ENCODE measurements around the gene DESI2. TPM values are rescaled to one million over a fixed set of nuclear protein-coding genes. Genes with fewer than 3 reads are reported as not detected.

The DESI2 gene
- polyA plus RNA-seq, 4 donors: 42.7 to 51.8 (median 47.5) TPM

GRCh38 chr1:244749230-244750016 lies 96.5 kb downstream of the DESI2 start:
- no peak for DNase-seq (ENCODE audit: low read depth in 4 of 4, low spot score in 2 of 4)

- no peak for DNase-seq (ENCODE audit: low read depth in 4 of 4, low spot score in 2 of 4)
Observed at GRCh38 chr1:244751271-244751895, 98.5 kb downstream of the DESI2 start.

GRCh38 chr1:244755673-244756072 lies 102.7 kb downstream of the DESI2 start:
- no peak for DNase-seq (ENCODE audit: low read depth in 4 of 4, low spot score in 2 of 4)

GRCh38 chr1:244757091-244757939 lies 104.4 kb downstream of the DESI2 start:
- DNase-seq (ENCODE audit: low read depth in 4 of 4, low spot score in 2 of 4): no peak

Other genes with a start within 250 kb of the DESI2 start
- 10 to 100 TPM; 53.8 to 65.8 (median 60.3) TPM for gene ADSS2, start 201.2 kb upstream of the DESI2 start, polyA plus RNA-seq (ENCODE audit: insufficient read length in 4 of 4)
- gene CATSPERE, start 191.9 kb upstream of the DESI2 start, polyA plus RNA-seq (ENCODE audit: insufficient read length in 4 of 4): 1 to 10 TPM; 1.2 to 2.9 (median 2.1) TPM
- 100 to 1,000 TPM; 106 to 130 (median 112) TPM for gene COX20, start 182.5 kb downstream of the DESI2 start, polyA plus RNA-seq (ENCODE audit: insufficient read length in 4 of 4)
- gene HNRNPU, start 211.4 kb downstream of the DESI2 start, polyA plus RNA-seq (ENCODE audit: insufficient read length in 4 of 4): 100 to 1,000 TPM; 585 to 684 (median 626) TPM

Measured in left renal cortex interstitium (tissue), 4 donors.